Fibroblast of lung (primary cell): ENCODE measurements around the gene TAF10.

Experiments used
- EZH2 ChIP-seq: IDR thresholded peaks from 2 replicates; pipeline ENCODE4 v1.5.1; 2012; ENCODE audit warnings: low read length, control low read depth, mild to moderate bottlenecking; ENCODE audit errors: missing control alignments
- TF ChIP-seq, protein P1 (sequence below), 2 donors: IDR thresholded peaks in 1 of 2; conservative IDR thresholded peaks in 1 of 2; 1 replicate in 1 of 2; 2 replicates in 1 of 2; pipeline ENCODE4 v1.5.1; 2011 to 2012; ENCODE audit warnings: low read length in 2 of 2, control low read depth in 1 of 2, inconsistent platforms in 1 of 2, low read depth in 1 of 2, mild to moderate bottlenecking in 1 of 2

DNA sequence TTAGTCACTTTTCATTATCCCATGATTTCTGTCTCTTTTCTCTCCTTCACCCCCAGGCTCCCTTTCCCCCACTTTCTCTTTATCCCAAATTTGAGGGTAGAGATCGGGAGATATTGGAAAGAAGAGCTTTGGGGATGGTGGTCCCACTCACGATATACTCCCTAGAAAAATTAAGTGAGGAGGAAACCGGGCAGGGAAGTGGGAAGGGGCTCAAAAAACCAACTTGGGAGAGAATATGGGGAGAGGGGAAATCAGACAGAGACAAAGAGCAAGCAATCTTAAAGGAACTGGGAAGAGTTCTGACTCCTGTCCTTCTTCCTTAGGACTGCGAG, 44.5 kb upstream of the TAF10 start:
- TF ChIP-seq EZH2, result no peak
- TF ChIP-seq, protein P1, sequence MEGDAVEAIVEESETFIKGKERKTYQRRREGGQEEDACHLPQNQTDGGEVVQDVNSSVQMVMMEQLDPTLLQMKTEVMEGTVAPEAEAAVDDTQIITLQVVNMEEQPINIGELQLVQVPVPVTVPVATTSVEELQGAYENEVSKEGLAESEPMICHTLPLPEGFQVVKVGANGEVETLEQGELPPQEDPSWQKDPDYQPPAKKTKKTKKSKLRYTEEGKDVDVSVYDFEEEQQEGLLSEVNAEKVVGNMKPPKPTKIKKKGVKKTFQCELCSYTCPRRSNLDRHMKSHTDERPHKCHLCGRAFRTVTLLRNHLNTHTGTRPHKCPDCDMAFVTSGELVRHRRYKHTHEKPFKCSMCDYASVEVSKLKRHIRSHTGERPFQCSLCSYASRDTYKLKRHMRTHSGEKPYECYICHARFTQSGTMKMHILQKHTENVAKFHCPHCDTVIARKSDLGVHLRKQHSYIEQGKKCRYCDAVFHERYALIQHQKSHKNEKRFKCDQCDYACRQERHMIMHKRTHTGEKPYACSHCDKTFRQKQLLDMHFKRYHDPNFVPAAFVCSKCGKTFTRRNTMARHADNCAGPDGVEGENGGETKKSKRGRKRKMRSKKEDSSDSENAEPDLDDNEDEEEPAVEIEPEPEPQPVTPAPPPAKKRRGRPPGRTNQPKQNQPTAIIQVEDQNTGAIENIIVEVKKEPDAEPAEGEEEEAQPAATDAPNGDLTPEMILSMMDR (conservative IDR thresholded peaks at IDR 0.05 in 1 of 2, IDR thresholded peaks at IDR 0.05 in 1 of 2; ENCODE audit: low read depth in 1 of 2, low read length in 2 of 2), result no peak
